HEK293 (cell line): Measurements from ENCODE around the gene GAL3ST2.
A peak's percentile ranks its signal among the peaks of the same experiment; 100 is the strongest.

Source experiments
- CTCF ChIA-PET: fragments of 350-600 bp; formaldehyde crosslinking; extraction: SDS; loops from one replicate; lab custom pipeline; 2021; ENCODE audit warnings: antibody characterized with exemption; lab: Yijun Ruan, JAX
- POLR2A ChIA-PET: fragments of 300-600 bp; formaldehyde crosslinking; extraction: SDS; loops from one replicate; lab custom pipeline; 2020; ENCODE audit warnings: antibody characterized with exemption, inconsistent platforms; lab: Yijun Ruan, JAX
- H3K27ac ChIP-seq: fragments of 200-500 bp; sonication (Bioruptor generic); 2 replicates; pipeline ENCODE4 v1.5.1; 2014; ENCODE audit warnings: low read depth, low read length, control low read depth, inconsistent platforms; ENCODE audit errors: extremely low read depth
- H3K36me3 ChIP-seq, 2 experiments: fragments of 200-500 bp in 1 of 2; sonication (Bioruptor generic) in 1 of 2; 1 replicate in 1 of 2; 2 replicates in 1 of 2; pipeline ENCODE4 v1.5.1; 2014 to 2017; ENCODE audit warnings: inconsistent platforms in 2 of 2, low read length in 2 of 2; ENCODE audit not compliant: control insufficient read depth in 2 of 2, insufficient read depth in 1 of 2
- H3K4me1 ChIP-seq: fragments of 200-500 bp; sonication (Bioruptor generic); 2 replicates; pipeline ENCODE4 v1.5.1; 2014; ENCODE audit warnings: mild to moderate bottlenecking, low read length, inconsistent platforms; ENCODE audit not compliant: control insufficient read depth, insufficient read depth
- H3K4me3 ChIP-seq: 2 replicates; pipeline ENCODE4 v1.5.1; 2011; ENCODE audit warnings: low read depth, mild to moderate bottlenecking, control low read depth, low read length, moderate library complexity
- H3K9me3 ChIP-seq: fragments of 200-500 bp; sonication (Bioruptor generic); 2 replicates; pipeline ENCODE4 v1.5.1; 2014; ENCODE audit warnings: low read depth, low read length, inconsistent platforms; ENCODE audit not compliant: control insufficient read depth, insufficient read depth
- EGR2 ChIP-seq: fragments of 450-650 bp; formaldehyde crosslinking; IDR thresholded peaks from 2 replicates; pipeline ENCODE4 v1.5.1; 2016; ENCODE audit warnings: low read depth, missing biosample characterization, missing genetic modification characterization
- HOXA7 ChIP-seq: sonication (generic); formaldehyde crosslinking; IDR thresholded peaks from 2 replicates; pipeline ENCODE4 v1.8.1; 2022; ENCODE audit warnings: missing genetic modification reagents, borderline replicate concordance
- MZF1 ChIP-seq: fragments of 450-650 bp; formaldehyde crosslinking; IDR thresholded peaks from 2 replicates; pipeline ENCODE4 v1.5.1; 2017; ENCODE audit warnings: missing biosample characterization, missing genetic modification characterization, borderline replicate concordance
- OSR2 ChIP-seq: fragments of 450-650 bp; formaldehyde crosslinking; IDR thresholded peaks from 2 replicates; pipeline ENCODE4 v1.5.1; 2016; ENCODE audit warnings: missing biosample characterization, missing genetic modification characterization
- PRDM1 ChIP-seq: fragments of 450-650 bp; formaldehyde crosslinking; IDR thresholded peaks from 2 replicates; pipeline ENCODE4; 2016; ENCODE audit warnings: missing biosample characterization, missing genetic modification characterization
- SALL2 ChIP-seq: fragments of 450-650 bp; formaldehyde crosslinking; IDR thresholded peaks from 2 replicates; pipeline ENCODE4 v1.5.0; 2017; ENCODE audit warnings: missing biosample characterization, mild to moderate bottlenecking, missing genetic modification characterization, borderline replicate concordance
- SP2 ChIP-seq: fragments of 450-650 bp; formaldehyde crosslinking; IDR thresholded peaks from 2 replicates; pipeline ENCODE4 v1.5.1; 2016; ENCODE audit warnings: missing biosample characterization, missing genetic modification characterization
- SP7 ChIP-seq: fragments of 450-650 bp; formaldehyde crosslinking; IDR thresholded peaks from 2 replicates; pipeline ENCODE4 v1.5.1; 2016; ENCODE audit warnings: missing biosample characterization, missing genetic modification characterization
- ZFHX2 ChIP-seq: fragments of 450-650 bp; formaldehyde crosslinking; conservative IDR thresholded peaks from 2 replicates; pipeline ENCODE4 v1.5.1; 2016; ENCODE audit warnings: missing biosample characterization, missing genetic modification characterization
- ZFP37 ChIP-seq: fragments of 450-650 bp; formaldehyde crosslinking; IDR thresholded peaks from 2 replicates; pipeline ENCODE4 v1.5.1; 2016; ENCODE audit warnings: missing biosample characterization, missing genetic modification characterization
- ZNF114 ChIP-seq: fragments of 450-650 bp; formaldehyde crosslinking; IDR thresholded peaks from 2 replicates; pipeline ENCODE4 v1.5.0; 2017; ENCODE audit warnings: missing biosample characterization, missing genetic modification characterization
- ZNF155 ChIP-seq: fragments of 450-650 bp; formaldehyde crosslinking; IDR thresholded peaks from 2 replicates; pipeline ENCODE4 v1.5.1; 2016; ENCODE audit warnings: missing biosample characterization, missing genetic modification characterization
- ZNF16 ChIP-seq: fragments of 450-650 bp; formaldehyde crosslinking; IDR thresholded peaks from 2 replicates; pipeline ENCODE4 v1.5.1; 2016; ENCODE audit warnings: low read depth, missing biosample characterization, missing genetic modification characterization
- ZNF202 ChIP-seq: fragments of 450-650 bp; formaldehyde crosslinking; IDR thresholded peaks from 2 replicates; pipeline ENCODE4 v1.5.1; 2016; ENCODE audit warnings: missing biosample characterization, missing genetic modification characterization, borderline replicate concordance
- ZNF513 ChIP-seq: fragments of 450-650 bp; IDR thresholded peaks from 2 replicates; pipeline ENCODE4 v1.5.1; 2018; ENCODE audit warnings: missing biosample characterization, missing genetic modification characterization
- ZNF571 ChIP-seq: fragments of 450-650 bp; formaldehyde crosslinking; IDR thresholded peaks from 2 replicates; pipeline ENCODE4 v1.5.0; 2017; ENCODE audit warnings: missing biosample characterization, missing genetic modification characterization
- ZNF654 ChIP-seq: fragments of 450-650 bp; formaldehyde crosslinking; IDR thresholded peaks from 2 replicates; pipeline ENCODE4 v1.5.1; 2016; ENCODE audit warnings: low read depth, missing biosample characterization, missing genetic modification characterization
- ZNF701 ChIP-seq: fragments of 450-650 bp; formaldehyde crosslinking; IDR thresholded peaks from 2 replicates; pipeline ENCODE4 v1.5.1; 2016; ENCODE audit warnings: missing biosample characterization, missing genetic modification characterization
- ZNF707 ChIP-seq: fragments of 450-650 bp; formaldehyde crosslinking; IDR thresholded peaks from 2 replicates; pipeline ENCODE4 v1.5.1; 2016; ENCODE audit warnings: missing biosample characterization, missing genetic modification characterization
- ZNF776 ChIP-seq: fragments of 450-650 bp; formaldehyde crosslinking; IDR thresholded peaks from 2 replicates; pipeline ENCODE4 v1.5.0; 2017; ENCODE audit warnings: missing biosample characterization, missing genetic modification characterization, borderline replicate concordance
- ZXDB ChIP-seq: fragments of 450-650 bp; formaldehyde crosslinking; IDR thresholded peaks from 2 replicates; pipeline ENCODE4 v1.5.1; 2016; ENCODE audit warnings: missing biosample characterization, missing genetic modification characterization

GAL3ST2 gene

GRCh38 chr2:241753493-241753892 is 23.1 kb upstream of the GAL3ST2 start:
- POLR2A ChIA-PET = no interaction called here

GRCh38 chr2:241754042-241754441 is 22.6 kb upstream of the GAL3ST2 start:
- TF ChIP-seq PRDM1 (tag by site-specific recombination) = no peak
- no peak for TF ChIP-seq ZNF202 (tag by site-specific recombination)
- TF ChIP-seq OSR2 = no peak
- TF ChIP-seq ZNF513 = no peak
- TF ChIP-seq SP7 (tag by site-specific recombination) = no peak
- TF ChIP-seq ZNF701 (tag by site-specific recombination) = no peak
- no peak for TF ChIP-seq ZNF16 (tag by site-specific recombination)
- no peak for TF ChIP-seq ZXDB (tag by site-specific recombination)
- no peak for TF ChIP-seq SALL2
- no peak for TF ChIP-seq ZNF571 (tag by site-specific recombination)
- TF ChIP-seq ZNF707 (tag by site-specific recombination) = no peak
- no peak for TF ChIP-seq ZNF776 (tag by site-specific recombination)
- no peak for TF ChIP-seq MZF1 (tag by site-specific recombination)
- no peak overlapping the region for H3K27ac ChIP-seq
- H3K9me3 ChIP-seq = no peaks in the 10 kb centered on the region
- H3K36me3 ChIP-seq = peaks cover 0 to 63% of the 10 kb centered on the region in 2 experiments; a peak in 2 of 3 replicates
- H3K4me3 ChIP-seq = no peak overlapping the region
- no peaks in the 10 kb centered on the region for H3K4me1 ChIP-seq
- CTCF ChIA-PET = interaction anchor here (0.6 kb wide), 1 partner anchor 1490 kb away, joined by 3 read pairs; no protein-coding TSS in a partner anchor
- POLR2A ChIA-PET = no interaction called here

More at GRCh38 chr2:241753493-241753892, 23.1 kb upstream of the GAL3ST2 start:
- TF ChIP-seq HOXA7 (CRISPR knock-in tag) = no peak
- peaks cover 0 to 67% of the 10 kb centered on the region in 2 experiments; a peak in 2 of 3 replicates for H3K36me3 ChIP-seq
- no peak overlapping the region for H3K4me3 ChIP-seq
- CTCF ChIA-PET = interaction anchor here (0.6 kb wide), 1 partner anchor 1489 kb away, joined by 3 read pairs; no protein-coding TSS in a partner anchor
- no peak overlapping the region for H3K27ac ChIP-seq
- no peaks in the 10 kb centered on the region for H3K4me1 ChIP-seq
- no peaks in the 10 kb centered on the region for H3K9me3 ChIP-seq

- TF ChIP-seq SP2 (tag by site-specific recombination) = 0 out of 2 replicates have a peak, but pooled peaks have one; percentile 12
- no peak for TF ChIP-seq ZFP37 (tag by site-specific recombination)
- TF ChIP-seq ZNF114 (tag by site-specific recombination) = no peak
- TF ChIP-seq ZFHX2 (tag by site-specific recombination) = peak; percentile 54; the same call in 1 of the 2 replicates
- no peak for TF ChIP-seq ZNF155
- peak; percentile 63 for TF ChIP-seq EGR2 (tag by site-specific recombination)
- no peak for TF ChIP-seq ZNF654 (tag by site-specific recombination)
- TF ChIP-seq, all 188 proteins: peak for 3
- peaks cover 0 to 59% of the 10 kb centered on the region in 2 experiments; a peak in 2 of 3 replicates for H3K36me3 ChIP-seq
- H3K27ac ChIP-seq = no peak overlapping the region
- H3K4me3 ChIP-seq = no peak overlapping the region
- no peaks in the 10 kb centered on the region for H3K4me1 ChIP-seq
- H3K9me3 ChIP-seq = no peaks in the 10 kb centered on the region
- ChIA-PET POLR2A (no interaction called here), CTCF (no interaction called here)
Measured at GRCh38 chr2:241755166-241755565, 21.5 kb upstream of the GAL3ST2 start.
